C4-2B (cell line): ENCODE measurements around the gene SYN1.

Experiments
- H3K27ac ChIP-seq: fragments of 450-650 bp; 2 replicates; pipeline ENCODE4 v1.5.1; 2017
- ZFX ChIP-seq: fragments of 450-650 bp; IDR thresholded peaks from 2 replicates; pipeline ENCODE4 v1.6.1; 2017
- TF ChIP-seq, protein P1 (sequence below): fragments of 450-650 bp; conservative IDR thresholded peaks from 2 replicates; pipeline ENCODE4 v1.5.1; 2017; ENCODE audit warnings: mild to moderate bottlenecking

Gene SYN1

GRCh38 chrX:47621851-47622250 lies 2.2 kb upstream of the SYN1 start:
- TF ChIP-seq ZFX: no peak
- TF ChIP-seq, protein P1, sequence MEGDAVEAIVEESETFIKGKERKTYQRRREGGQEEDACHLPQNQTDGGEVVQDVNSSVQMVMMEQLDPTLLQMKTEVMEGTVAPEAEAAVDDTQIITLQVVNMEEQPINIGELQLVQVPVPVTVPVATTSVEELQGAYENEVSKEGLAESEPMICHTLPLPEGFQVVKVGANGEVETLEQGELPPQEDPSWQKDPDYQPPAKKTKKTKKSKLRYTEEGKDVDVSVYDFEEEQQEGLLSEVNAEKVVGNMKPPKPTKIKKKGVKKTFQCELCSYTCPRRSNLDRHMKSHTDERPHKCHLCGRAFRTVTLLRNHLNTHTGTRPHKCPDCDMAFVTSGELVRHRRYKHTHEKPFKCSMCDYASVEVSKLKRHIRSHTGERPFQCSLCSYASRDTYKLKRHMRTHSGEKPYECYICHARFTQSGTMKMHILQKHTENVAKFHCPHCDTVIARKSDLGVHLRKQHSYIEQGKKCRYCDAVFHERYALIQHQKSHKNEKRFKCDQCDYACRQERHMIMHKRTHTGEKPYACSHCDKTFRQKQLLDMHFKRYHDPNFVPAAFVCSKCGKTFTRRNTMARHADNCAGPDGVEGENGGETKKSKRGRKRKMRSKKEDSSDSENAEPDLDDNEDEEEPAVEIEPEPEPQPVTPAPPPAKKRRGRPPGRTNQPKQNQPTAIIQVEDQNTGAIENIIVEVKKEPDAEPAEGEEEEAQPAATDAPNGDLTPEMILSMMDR: no peak
- H3K27ac ChIP-seq: no peak overlapping the region

GRCh38 chrX:47620303-47620685 lies 637 bp upstream of the SYN1 start:
- no peak for TF ChIP-seq ZFX
- TF ChIP-seq, protein P1: no peak
- H3K27ac ChIP-seq: no peak overlapping the region

- no peak overlapping the region for H3K27ac ChIP-seq
- TF ChIP-seq, protein P1: no peak
- TF ChIP-seq ZFX: no peak
Measured at GRCh38 chrX:47618923-47619485, 653 bp downstream of the SYN1 start.

GRCh38 chrX:47614618-47615017 lies 5.0 kb downstream of the SYN1 start:
- TF ChIP-seq, protein P1: no peak
- no peak for TF ChIP-seq ZFX
- no peak overlapping the region for H3K27ac ChIP-seq

- no peak overlapping the region for H3K27ac ChIP-seq
- no peak for TF ChIP-seq ZFX
- TF ChIP-seq, protein P1: no peak
Measured at GRCh38 chrX:47613082-47613481, 6.6 kb downstream of the SYN1 start.

DNA sequence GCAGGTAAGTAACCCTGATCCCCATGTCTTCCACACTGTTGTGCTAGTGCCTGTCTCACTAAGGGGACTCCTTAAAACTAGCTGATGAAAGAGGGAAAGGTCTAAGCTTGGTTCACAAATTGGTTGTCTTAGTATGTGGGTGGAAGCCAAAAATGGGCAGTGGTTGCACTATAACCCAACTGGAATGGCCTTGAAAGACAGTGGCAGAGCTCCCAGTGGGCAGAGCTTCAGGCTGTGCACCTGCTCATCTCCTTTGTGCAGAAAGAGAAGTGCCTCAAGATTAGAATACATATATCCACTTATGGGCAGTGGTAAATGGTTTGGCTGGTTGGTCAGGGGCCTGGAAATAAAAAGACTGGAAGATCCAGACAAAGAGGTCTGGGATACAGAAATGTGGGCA lies 7.2 kb downstream of the SYN1 start:
- no peak for TF ChIP-seq ZFX
- TF ChIP-seq, protein P1: no peak

GRCh38 chrX:47611926-47612325 lies 7.7 kb downstream of the SYN1 start:
- H3K27ac ChIP-seq: no peak overlapping the region
- TF ChIP-seq ZFX: no peak
- TF ChIP-seq, protein P1: no peak

More for the DNA sequence above, 7.2 kb downstream of the SYN1 start:
- H3K27ac ChIP-seq: no peak overlapping the region
